DOHH2 (cell line): ENCODE results near the gene EFEMP1.
"Not testable (repeated sequence)": the region's sequence is repeated elsewhere in the genome, so short reads cannot be mapped to it uniquely, and the experiment has no call there.

ENCODE experiments used
- CTCF ChIP-seq: fragments of 200-600 bp; sonication (generic); IDR thresholded peaks from one replicate; pipeline ENCODE4 v1.5.1; 2014; ENCODE audit warnings: antibody characterized with exemption, mild to moderate bottlenecking, low read depth, low read length; ENCODE audit not compliant: poor library complexity, severe bottlenecking
- EZH2phosphoT487 ChIP-seq: fragments of 200-600 bp; sonication (generic); IDR thresholded peaks from 2 replicates; pipeline ENCODE4 v1.6.1; 2017; ENCODE audit warnings: borderline replicate concordance, mild to moderate bottlenecking, antibody characterized with exemption, low read length, moderate library complexity, mixed read lengths

GRCh38 chr2:55838117-55838516 is 85.5 kb downstream of the EFEMP1 start:
- not testable (repeated sequence) for TF ChIP-seq CTCF, EZH2phosphoT487
